Activated CD4-positive, alpha-beta T cell treated with anti-CD3 and anti-CD28 coated beads, Interleukin-2, amount 10 ng/mL, durations not matched to agents 7 days and 5 days (primary cell): ENCODE measurements around the gene SMAP2. TPM values are rescaled to one million over a fixed set of nuclear protein-coding genes. Genes with fewer than 3 reads are reported as not detected.
A peak's percentile ranks its signal among the peaks of the same experiment; 100 is the strongest.

Experiments used
- CTCF ChIA-PET: fragments of 350-600 bp; sonication (Branson Sonifier 250); formaldehyde crosslinking; loops from one replicate; lab custom pipeline; 2021; ENCODE audit warnings: antibody characterized with exemption; lab: Charles Lee
- POLR2A ChIA-PET: fragments of 350-600 bp; sonication (Branson Sonifier 250); formaldehyde crosslinking; loops from one replicate; lab custom pipeline; 2021; ENCODE audit warnings: antibody characterized with exemption; lab: Charles Lee
- DNase-seq: peaks from one replicate; pipeline ENCODE4 v3.0.0-alpha.2; 2020
- H3K27ac Mint-ChIP-seq: one replicate; pipeline ENCODE4 v1.8.0; 2021; ENCODE audit warnings: mild to moderate bottlenecking, moderate library complexity, mixed read lengths
- H3K27me3 Mint-ChIP-seq: one replicate; pipeline ENCODE4 v1.8.0; 2021; ENCODE audit warnings: mixed read lengths
- H3K36me3 Mint-ChIP-seq: one replicate; pipeline ENCODE4 v1.8.0; 2021; ENCODE audit warnings: low read depth, mixed read lengths
- H3K4me1 Mint-ChIP-seq: one replicate; pipeline ENCODE4 v1.8.0; 2021; ENCODE audit warnings: mixed read lengths
- H3K4me3 Mint-ChIP-seq: one replicate; pipeline ENCODE4 v1.8.0; 2021; ENCODE audit warnings: mild to moderate bottlenecking, moderate library complexity, mixed read lengths
- H3K9me3 Mint-ChIP-seq: one replicate; pipeline ENCODE4 v1.8.0; 2021; ENCODE audit warnings: mixed read lengths
- total RNA-seq, 2 experiments: library from RNA; stranded (reverse); gene quantifications; one replicate each; pipeline ENCODE4 v1.2.3, GENCODE V29; 2021

Gene SMAP2
- total RNA-seq, 2 experiments from 2014 or later: 115 to 140 TPM

GRCh38 chr1:40413527-40414252 lies 40.2 kb downstream of the SMAP2 start:
- Mint-ChIP-seq H3K36me3 (peaks cover 90% of the 10 kb centered on the region), H3K27me3 (no peaks in the 10 kb centered on the region), H3K4me3 (no peak overlapping the region), H3K27ac (peak overlapping the region; percentile 63), H3K9me3 (no peaks in the 10 kb centered on the region), H3K4me1 (peaks cover 17% of the 10 kb centered on the region)
- ChIA-PET CTCF (interaction anchor here (0.6 kb wide), 1 partner anchor 35 kb away, joined by 3 read pairs; no protein-coding TSS in a partner anchor), POLR2A (no interaction called here)
- no peak for DNase-seq

DNA sequence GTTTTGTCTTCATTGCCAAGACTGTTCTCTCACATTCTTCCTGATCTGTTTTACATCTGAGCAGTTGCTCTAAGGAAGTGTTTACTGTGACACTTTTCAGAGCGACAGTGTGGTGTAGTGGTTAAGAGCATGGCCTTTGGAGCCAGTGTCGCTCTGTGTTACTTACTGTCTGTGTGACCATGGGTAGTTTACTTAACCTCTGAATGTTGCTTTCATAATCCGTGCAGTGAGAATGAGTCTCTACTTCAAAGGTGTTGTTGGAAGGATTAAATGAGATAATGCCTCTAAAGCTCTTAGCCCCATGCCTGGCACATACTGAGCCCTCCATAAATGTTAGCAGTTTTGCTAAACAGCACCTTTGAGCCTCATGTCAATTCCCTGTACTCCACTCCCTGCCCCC lies 40.8 kb downstream of the SMAP2 start:
- ChIA-PET POLR2A (no interaction called here), CTCF (interaction anchor here (0.6 kb wide), 1 partner anchor 35 kb away, joined by 3 read pairs; no protein-coding TSS in a partner anchor)
- Mint-ChIP-seq H3K9me3 (no peaks in the 10 kb centered on the region), H3K4me1 (peaks cover 17% of the 10 kb centered on the region), H3K36me3 (peaks cover 90% of the 10 kb centered on the region), H3K27me3 (no peaks in the 10 kb centered on the region), H3K27ac (peak overlapping the region; percentile 54), H3K4me3 (no peak overlapping the region)
- no peak for DNase-seq

- ChIA-PET POLR2A (no interaction called here), CTCF (interaction anchor here (1.0 to 2.3 kb wide), 5 partner anchors 8 to 273 kb away, joined by 3 to 8 read pairs (median 4); no protein-coding TSS in a partner anchor)
- Mint-ChIP-seq H3K9me3 (no peaks in the 10 kb centered on the region), H3K27ac (no peak overlapping the region), H3K4me3 (no peak overlapping the region), H3K4me1 (peaks cover 22% of the 10 kb centered on the region), H3K27me3 (no peaks in the 10 kb centered on the region), H3K36me3 (peaks cover 88% of the 10 kb centered on the region)
- no peak for DNase-seq
Measured at GRCh38 chr1:40416709-40417108, 43.2 kb downstream of the SMAP2 start.

GRCh38 chr1:40421431-40422384 lies 48.2 kb downstream of the SMAP2 start:
- H3K27me3 Mint-ChIP-seq: no peaks in the 10 kb centered on the region
- peaks cover 6% of the 10 kb centered on the region for H3K9me3 Mint-ChIP-seq
- ChIA-PET POLR2A (no interaction called here), CTCF (interaction anchor here (0.6 to 1.4 kb wide), 2 partner anchors 82 to 284 kb away, joined by 3 read pairs; no protein-coding TSS in a partner anchor)
- H3K27ac Mint-ChIP-seq: peak overlapping the region; percentile 26
- DNase-seq: no peak
- peaks cover 89% of the 10 kb centered on the region for H3K36me3 Mint-ChIP-seq
- H3K4me3 Mint-ChIP-seq: no peak overlapping the region
- peaks cover 10% of the 10 kb centered on the region for H3K4me1 Mint-ChIP-seq

GRCh38 chr1:40422630-40423263 lies 49.2 kb downstream of the SMAP2 start:
- no peaks in the 10 kb centered on the region for H3K27me3 Mint-ChIP-seq
- peaks cover 10% of the 10 kb centered on the region for H3K4me1 Mint-ChIP-seq
- peaks cover 80% of the 10 kb centered on the region for H3K36me3 Mint-ChIP-seq
- H3K9me3 Mint-ChIP-seq: peaks cover 6% of the 10 kb centered on the region
- CTCF ChIA-PET: interaction anchor here (0.6 to 1.5 kb wide), 4 partner anchors 12 to 285 kb away, joined by 3 to 4 read pairs (median 3); no protein-coding TSS in a partner anchor
- POLR2A ChIA-PET: no interaction called here
- no peak overlapping the region for H3K4me3 Mint-ChIP-seq
- H3K27ac Mint-ChIP-seq: peak overlapping the region; percentile 31
- DNase-seq: no peak

DNA sequence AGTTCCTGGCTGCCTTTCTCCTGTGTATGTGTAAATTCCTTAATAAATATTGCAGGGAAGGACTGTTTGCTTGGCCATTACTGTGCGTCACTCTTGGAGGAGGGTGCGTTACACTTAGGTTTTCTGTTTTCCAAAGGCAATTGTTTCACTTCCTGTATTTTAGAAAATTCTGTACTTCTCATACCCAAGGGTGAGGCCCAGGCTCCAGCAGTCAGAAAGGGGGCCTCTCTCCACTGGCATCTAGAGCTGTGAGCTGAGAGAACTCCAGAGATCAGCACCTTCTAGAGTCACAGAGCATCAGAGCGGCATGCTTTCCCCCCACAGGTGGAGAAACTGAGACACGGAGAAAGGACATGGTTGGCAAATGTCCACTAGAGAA lies 49.7 kb downstream of the SMAP2 start:
- DNase-seq: no peak
- ChIA-PET CTCF (interaction anchor here (0.7 to 1.5 kb wide), 3 partner anchors 13 to 182 kb away, joined by 3 to 4 read pairs (median 3); no protein-coding TSS in a partner anchor), POLR2A (no interaction called here)
- no peak overlapping the region for H3K27ac Mint-ChIP-seq
- H3K4me3 Mint-ChIP-seq: no peak overlapping the region
- H3K36me3 Mint-ChIP-seq: peaks cover 75% of the 10 kb centered on the region
- peaks cover 10% of the 10 kb centered on the region for H3K4me1 Mint-ChIP-seq
- no peaks in the 10 kb centered on the region for H3K27me3 Mint-ChIP-seq
- H3K9me3 Mint-ChIP-seq: peaks cover 6% of the 10 kb centered on the region

DNA sequence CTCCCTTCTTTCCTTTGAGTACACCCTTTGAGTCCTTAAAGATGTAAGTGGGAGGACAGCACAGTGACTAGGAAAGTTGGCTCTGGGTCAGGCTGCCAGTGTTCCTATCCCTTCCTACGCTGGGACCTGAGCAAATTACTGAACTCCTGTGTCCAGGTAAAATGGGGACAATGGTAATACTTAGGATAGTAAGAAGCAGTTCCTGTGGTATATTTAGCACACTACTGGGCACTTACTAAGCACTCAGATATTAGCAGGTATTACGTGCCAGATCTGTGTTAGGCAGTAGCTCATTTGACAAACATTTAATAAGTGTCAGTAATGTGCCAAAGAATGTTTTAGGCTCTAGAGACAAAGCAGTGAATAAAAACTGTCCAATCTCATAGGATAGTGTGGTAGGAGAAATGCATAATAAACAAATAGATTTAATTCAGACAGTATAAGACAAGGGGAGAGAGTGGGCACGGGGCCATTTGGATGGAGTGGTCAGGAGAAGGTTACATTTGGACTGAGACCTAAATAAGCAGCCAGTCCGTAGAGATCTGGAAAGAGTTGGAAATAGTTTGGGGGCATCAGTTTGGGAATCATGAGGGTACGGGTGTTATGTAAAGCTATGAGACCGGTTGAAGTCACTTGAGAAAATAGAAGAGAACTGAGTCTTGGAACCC lies 50.6 kb downstream of the SMAP2 start:
- ChIA-PET CTCF (interaction anchor here (1.3 to 1.5 kb wide), 2 partner anchors 13 to 85 kb away, joined by 3 to 4 read pairs; no protein-coding TSS in a partner anchor), POLR2A (no interaction called here)
- Mint-ChIP-seq H3K4me1 (peaks cover 10% of the 10 kb centered on the region), H3K27ac (no peak overlapping the region), H3K9me3 (peaks cover 6% of the 10 kb centered on the region), H3K4me3 (no peak overlapping the region), H3K36me3 (peaks cover 67% of the 10 kb centered on the region), H3K27me3 (no peaks in the 10 kb centered on the region)
- DNase-seq: no peak

DNA sequence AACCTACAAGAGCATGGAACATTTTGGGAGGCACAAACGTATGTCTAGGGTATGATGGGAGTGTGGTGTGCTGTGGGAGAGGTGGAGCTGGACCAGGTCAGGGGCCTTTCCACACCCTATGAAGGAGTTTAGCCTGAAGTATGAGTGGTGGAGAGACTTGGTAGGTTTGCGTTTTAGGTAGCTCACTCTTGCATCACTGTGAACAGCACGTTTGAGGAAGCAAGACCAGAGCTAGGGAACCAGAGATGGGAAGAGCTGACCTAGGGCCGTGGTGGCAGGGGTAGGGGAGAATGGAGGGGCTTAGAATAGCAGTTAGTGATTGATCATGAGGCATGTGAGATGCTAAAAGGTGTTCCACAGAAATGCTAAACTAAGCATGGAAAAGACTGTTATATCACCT lies 51.7 kb downstream of the SMAP2 start:
- Mint-ChIP-seq H3K27ac (peak overlapping the region; percentile 57), H3K36me3 (peaks cover 59% of the 10 kb centered on the region), H3K4me3 (no peak overlapping the region), H3K27me3 (no peaks in the 10 kb centered on the region), H3K9me3 (peaks cover 6% of the 10 kb centered on the region), H3K4me1 (peaks cover 10% of the 10 kb centered on the region)
- no peak for DNase-seq
- ChIA-PET CTCF (interaction anchor here (1.3 to 1.6 kb wide), 2 partner anchors 9 to 86 kb away, joined by 3 to 5 read pairs; no protein-coding TSS in a partner anchor), POLR2A (interaction anchor here (0.7 kb wide), 2 partner anchors 41 to 383 kb away, joined by 3 read pairs; no protein-coding TSS in a partner anchor)

GRCh38 chr1:40431385-40431784 lies 57.9 kb downstream of the SMAP2 start:
- ChIA-PET POLR2A (no interaction called here), CTCF (interaction anchor here (0.6 kb wide), 1 partner anchor 374 kb away, joined by 3 read pairs; no protein-coding TSS in a partner anchor)
- Mint-ChIP-seq H3K9me3 (peaks cover 9% of the 10 kb centered on the region), H3K4me3 (no peak overlapping the region), H3K4me1 (no peaks in the 10 kb centered on the region), H3K27ac (no peak overlapping the region), H3K27me3 (no peaks in the 10 kb centered on the region), H3K36me3 (peaks cover 19% of the 10 kb centered on the region)
- DNase-seq: no peak

DNA sequence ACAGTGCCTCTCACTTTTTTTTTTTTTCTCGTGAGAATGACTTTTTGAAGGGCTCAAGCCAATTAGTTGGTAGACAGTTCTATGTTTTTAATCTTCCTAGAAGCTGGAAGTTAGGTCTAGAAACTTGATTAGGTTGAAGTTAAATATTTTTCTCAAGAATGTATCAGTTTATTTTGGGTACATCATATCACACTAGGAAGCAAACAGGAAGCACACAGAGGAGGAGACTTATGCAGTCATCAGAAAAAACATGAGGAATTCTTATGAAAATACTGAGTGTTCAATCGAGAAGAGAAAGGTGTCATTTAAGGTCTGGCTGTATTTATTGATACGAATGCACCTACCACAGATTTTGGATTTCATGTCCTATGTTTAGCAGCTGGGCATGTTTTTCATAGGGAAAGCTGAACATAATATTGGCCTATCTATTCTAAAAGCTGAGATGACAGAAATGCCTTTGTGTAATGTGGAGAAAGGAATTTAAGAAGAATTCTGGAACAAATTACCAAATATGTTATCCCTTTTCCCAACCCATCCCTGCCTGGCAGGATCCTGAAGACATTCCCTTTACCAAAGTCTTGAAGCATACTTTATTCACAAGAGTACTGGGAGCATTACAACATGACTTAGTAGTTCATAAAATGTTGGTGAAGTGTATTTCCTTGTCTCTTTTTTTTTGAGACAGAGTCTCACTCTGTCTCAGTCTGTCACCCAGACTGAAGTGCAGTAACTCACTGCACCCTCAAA lies 59.3 kb downstream of the SMAP2 start:
- peaks cover 9% of the 10 kb centered on the region for H3K9me3 Mint-ChIP-seq
- no peak overlapping the region for H3K27ac Mint-ChIP-seq
- DNase-seq: no peak
- no peaks in the 10 kb centered on the region for H3K4me1 Mint-ChIP-seq
- POLR2A ChIA-PET: interaction anchor here (0.6 kb wide), 1 partner anchor 278 kb away, joined by 4 read pairs; no protein-coding TSS in a partner anchor
- H3K27me3 Mint-ChIP-seq: no peaks in the 10 kb centered on the region
- peaks cover 15% of the 10 kb centered on the region for H3K36me3 Mint-ChIP-seq
- no peak overlapping the region for H3K4me3 Mint-ChIP-seq
- CTCF ChIA-PET: interaction anchor here (0.6 kb wide), 3 partner anchors 55 to 352 kb away, joined by 3 to 4 read pairs (median 4); no protein-coding TSS in a partner anchor

DNA sequence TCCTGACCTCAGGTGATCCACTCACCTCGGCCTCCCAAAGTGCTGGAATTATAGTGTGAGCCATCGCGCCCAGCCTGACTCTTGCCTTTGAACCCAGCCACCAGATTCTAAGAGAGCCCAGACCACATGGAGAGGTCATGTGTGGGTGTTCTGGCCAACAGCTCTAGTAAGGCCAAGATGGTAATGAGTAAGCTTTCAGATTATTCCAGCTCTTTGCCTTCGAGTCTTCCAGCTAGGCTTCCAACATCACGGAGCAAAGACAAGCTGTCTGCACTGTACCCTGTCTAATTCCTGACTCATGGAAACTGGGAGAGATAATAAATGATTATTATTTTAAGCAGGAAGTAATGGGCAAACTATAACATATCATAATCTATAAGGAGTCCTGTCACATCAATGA lies 61.9 kb downstream of the SMAP2 start:
- Mint-ChIP-seq H3K4me3 (no peak overlapping the region), H3K9me3 (peaks cover 8% of the 10 kb centered on the region), H3K4me1 (no peaks in the 10 kb centered on the region), H3K36me3 (peaks cover 15% of the 10 kb centered on the region), H3K27me3 (no peaks in the 10 kb centered on the region), H3K27ac (no peak overlapping the region)
- ChIA-PET POLR2A (no interaction called here), CTCF (no interaction called here)
- DNase-seq: no peak
